OCI-LY1 (cell line): Measurements from ENCODE around the gene RNU1-4.
"Not testable (repeated sequence)": the region's sequence is repeated elsewhere in the genome, so short reads cannot be mapped to it uniquely, and the experiment has no call there.

Experiments
- EZH2 ChIP-seq: fragments of 200-600 bp; sonication (generic), shearing (Covaris generic); IDR thresholded peaks from 2 replicates; pipeline ENCODE4 v1.8.0; 2017; ENCODE audit warnings: borderline replicate concordance, mixed run types, mild to moderate bottlenecking, antibody characterized with exemption, low read length, moderate library complexity, mixed read lengths
- TF ChIP-seq, protein P1 (sequence below): fragments of 200-600 bp; sonication (generic), shearing (Covaris generic); IDR thresholded peaks from 2 replicates; pipeline ENCODE4 v1.5.1; 2017; ENCODE audit warnings: mild to moderate bottlenecking, antibody characterized with exemption, low read length, moderate library complexity, mixed read lengths

DNA sequence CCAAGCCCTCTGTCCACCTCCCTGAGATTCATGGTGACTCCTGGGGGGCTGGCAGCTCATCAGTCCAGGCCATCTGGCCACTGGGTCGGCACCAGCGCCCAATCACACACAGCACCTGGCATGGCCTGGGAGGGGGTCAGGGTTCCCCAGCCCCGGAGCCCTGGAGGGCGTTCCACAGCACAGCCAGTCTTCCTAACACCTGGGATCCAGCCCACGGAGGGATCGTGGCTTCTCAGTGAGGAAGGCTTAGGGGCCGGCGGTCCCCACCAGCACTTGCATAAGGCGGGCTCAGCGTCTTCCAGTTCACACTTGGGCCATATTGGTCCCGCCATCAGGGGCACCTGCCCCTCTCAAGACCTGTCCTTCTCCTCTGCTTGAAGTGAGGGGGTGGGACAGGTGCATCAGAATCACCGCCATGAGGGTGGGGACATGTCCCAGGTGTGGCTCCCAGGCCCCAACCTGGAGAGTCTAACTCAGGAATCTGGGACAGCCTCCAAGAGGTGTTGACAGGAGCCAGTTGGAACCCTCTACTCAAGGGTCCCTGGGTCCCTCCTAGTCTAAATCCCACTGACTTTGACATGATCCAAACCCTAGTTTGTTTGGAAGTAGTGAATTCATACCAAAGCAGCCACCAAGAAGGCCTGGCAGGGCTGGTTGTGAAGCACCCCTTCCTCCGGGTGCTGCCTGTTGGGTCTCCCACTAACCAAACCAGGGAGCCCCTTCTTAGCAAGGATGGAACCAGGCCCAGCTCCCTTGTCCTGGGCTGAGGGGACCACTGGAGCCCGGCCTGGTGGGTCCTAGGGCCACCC, 22.0 kb upstream of the RNU1-4 start:
- TF ChIP-seq, protein P1, sequence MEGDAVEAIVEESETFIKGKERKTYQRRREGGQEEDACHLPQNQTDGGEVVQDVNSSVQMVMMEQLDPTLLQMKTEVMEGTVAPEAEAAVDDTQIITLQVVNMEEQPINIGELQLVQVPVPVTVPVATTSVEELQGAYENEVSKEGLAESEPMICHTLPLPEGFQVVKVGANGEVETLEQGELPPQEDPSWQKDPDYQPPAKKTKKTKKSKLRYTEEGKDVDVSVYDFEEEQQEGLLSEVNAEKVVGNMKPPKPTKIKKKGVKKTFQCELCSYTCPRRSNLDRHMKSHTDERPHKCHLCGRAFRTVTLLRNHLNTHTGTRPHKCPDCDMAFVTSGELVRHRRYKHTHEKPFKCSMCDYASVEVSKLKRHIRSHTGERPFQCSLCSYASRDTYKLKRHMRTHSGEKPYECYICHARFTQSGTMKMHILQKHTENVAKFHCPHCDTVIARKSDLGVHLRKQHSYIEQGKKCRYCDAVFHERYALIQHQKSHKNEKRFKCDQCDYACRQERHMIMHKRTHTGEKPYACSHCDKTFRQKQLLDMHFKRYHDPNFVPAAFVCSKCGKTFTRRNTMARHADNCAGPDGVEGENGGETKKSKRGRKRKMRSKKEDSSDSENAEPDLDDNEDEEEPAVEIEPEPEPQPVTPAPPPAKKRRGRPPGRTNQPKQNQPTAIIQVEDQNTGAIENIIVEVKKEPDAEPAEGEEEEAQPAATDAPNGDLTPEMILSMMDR: not testable (repeated sequence)
- not testable (repeated sequence) for TF ChIP-seq EZH2
